Gastrocnemius medialis (tissue), 4 donors: ENCODE results near the gene ABHD17C.

Experiments used
- CTCF ChIP-seq, 5 experiments: fragments of 450-650 bp in 3 of 5; fragments of 200-600 bp in 2 of 5; sonication (generic) in 2 of 5; IDR thresholded peaks in 4 of 5; conservative IDR thresholded peaks in 1 of 5; 1 replicate in 4 of 5; 2 replicates in 1 of 5; pipeline ENCODE4 v1.5.1; 2016 to 2019; ENCODE audit warnings: antibody characterized with exemption in 5 of 5, mild to moderate bottlenecking in 3 of 5, moderate library complexity in 3 of 5
- POLR2A ChIP-seq, 2 donors: fragments of 450-650 bp; IDR thresholded peaks; one replicate each; pipeline ENCODE4 v1.6.1; 2017; ENCODE audit warnings: antibody characterized with exemption in 2 of 2, mild to moderate bottlenecking in 2 of 2, moderate library complexity in 2 of 2

GRCh38 chr15:80778964-80779657, 84.0 kb downstream of the ABHD17C start, which contains the start of gene CEMIP:
- TF ChIP-seq CTCF (IDR thresholded peaks at IDR 0.05 in 4 of 5, conservative IDR thresholded peaks at IDR 0.05 in 1 of 5) (peak; percentile 46 to 73 (median 61)), POLR2A (IDR thresholded peaks at IDR 0.05) (no peak)
